HepG2 (cell line): Measurements from ENCODE around the gene RETREG2. TPM values are rescaled to one million over a fixed set of nuclear protein-coding genes. Genes with fewer than 3 reads are reported as not detected.

ENCODE experiments used
- ASH2L ChIP-seq: fragments of 300-600, 200-600 bp; sonication (generic); IDR thresholded peaks from 2 replicates; pipeline ENCODE4 v1.7.0; 2017; ENCODE audit warnings: low read depth, mild to moderate bottlenecking, moderate library complexity, mixed read lengths, low read length; ENCODE audit not compliant: insufficient read length
- JARID2 ChIP-seq: sonication (generic); formaldehyde crosslinking; IDR thresholded peaks from 2 replicates; pipeline ENCODE4 v1.8.1; 2023; ENCODE audit warnings: missing genetic modification reagents, inconsistent platforms; ENCODE audit not compliant: insufficient replicate concordance
- KAT2B ChIP-seq: fragments of 150-350 bp; IDR thresholded peaks from 2 replicates; pipeline ENCODE4 v1.6.1; 2014; ENCODE audit warnings: low read depth, low read length, borderline replicate concordance
- MTA3 ChIP-seq: sonication (generic); formaldehyde crosslinking; IDR thresholded peaks from 2 replicates; pipeline ENCODE4 v1.4.0; 2020; ENCODE audit warnings: missing genetic modification reagents
- NKX3-1 ChIP-seq: sonication (generic); formaldehyde crosslinking; IDR thresholded peaks from 2 replicates; pipeline ENCODE4 v1.5.0; 2020; ENCODE audit warnings: missing genetic modification reagents
- SAP130 ChIP-seq: IDR thresholded peaks from 2 replicates; pipeline ENCODE4 v1.6.1; 2016; ENCODE audit warnings: low read depth
- SP1 ChIP-seq, 2 experiments: fragments of 450-650 bp in 1 of 2; sonication (generic) in 1 of 2; formaldehyde crosslinking in 1 of 2; IDR thresholded peaks; 2 replicates each; pipeline versions ENCODE4 v1.4.0 to v1.6.1; 2016 to 2020; ENCODE audit warnings: missing genetic modification reagents in 1 of 2
- SP2 ChIP-seq: sonication (generic); formaldehyde crosslinking; IDR thresholded peaks from 2 replicates; pipeline ENCODE4 v1.5.1; 2020; ENCODE audit warnings: mild to moderate bottlenecking, missing genetic modification reagents
- TCF7 ChIP-seq: sonication (generic); IDR thresholded peaks from 2 replicates; pipeline ENCODE4 v1.6.1; 2016; ENCODE audit warnings: antibody characterized with exemption, low read depth
- TEAD3 ChIP-seq: optimal IDR thresholded peaks from 2 replicates; pipeline ENCODE3; 2016; ENCODE audit warnings: borderline replicate concordance
- ZNF296 ChIP-seq: sonication (generic); formaldehyde crosslinking; conservative IDR thresholded peaks from 2 replicates; pipeline ENCODE4 v1.5.0; 2020; ENCODE audit warnings: mild to moderate bottlenecking, missing genetic modification reagents
- ZNF431 ChIP-seq: sonication (generic); formaldehyde crosslinking; IDR thresholded peaks from 2 replicates; pipeline ENCODE4 v1.9.0; 2022; ENCODE audit warnings: missing genetic modification reagents, low read depth, mild to moderate bottlenecking, borderline replicate concordance
- ZNF709 ChIP-seq: sonication (generic); formaldehyde crosslinking; IDR thresholded peaks from 2 replicates; pipeline ENCODE4 v1.5.0; 2020; ENCODE audit warnings: mild to moderate bottlenecking, missing genetic modification reagents
- ZNF816 ChIP-seq: sonication (generic); formaldehyde crosslinking; IDR thresholded peaks from 2 replicates; pipeline ENCODE4 v1.8.0; 2022; ENCODE audit warnings: missing genetic modification reagents, mild to moderate bottlenecking, borderline replicate concordance
- polyA plus RNA-seq, 8 experiments: library from polyadenylated mRNA; depleted of rRNA in 3 of 8; stranded (reverse) in 7 of 8; unstranded in 1 of 8; fragments of >200 nt; fragmentation: Illumina TruSeq in 4 of 8; extraction: Trizol in 4 of 8; gene quantifications; 2 replicates each; pipeline versions ENCODE4 v1.2.1 to v1.2.3, GENCODE V29; 2011 to 2016; ENCODE audit warnings: low read depth in 4 of 8, missing spikeins in 1 of 8, mixed read lengths in 1 of 8; ENCODE audit not compliant: insufficient read depth in 1 of 8
- total RNA-seq, 5 experiments: library from RNA; depleted of rRNA; stranded (reverse); fragments of >200 nt; fragmentation: Illumina TruSeq; extraction: Trizol; gene quantifications; 2 replicates each; pipeline ENCODE4 v1.2.3, GENCODE V29; 2016; ENCODE audit warnings: low read depth in 1 of 5
- TF ChIP-seq, protein P1 (sequence below): sonication (generic); formaldehyde crosslinking; IDR thresholded peaks from 2 replicates; pipeline ENCODE4 v1.4.0; 2020; ENCODE audit warnings: missing genetic modification reagents
- TF ChIP-seq, protein P2 (sequence below): sonication (generic); formaldehyde crosslinking; IDR thresholded peaks from 2 replicates; pipeline ENCODE4 v1.8.0; 2022; ENCODE audit warnings: missing genetic modification reagents, mild to moderate bottlenecking, moderate library complexity, borderline replicate concordance
- TF ChIP-seq, protein P3 (sequence below): sonication (generic); formaldehyde crosslinking; IDR thresholded peaks from 2 replicates; pipeline ENCODE4 v1.5.0; 2020; ENCODE audit warnings: missing genetic modification reagents, mild to moderate bottlenecking, borderline replicate concordance
- TF ChIP-seq, protein P4 (sequence below): sonication (generic); formaldehyde crosslinking; IDR thresholded peaks from 2 replicates; pipeline ENCODE4 v1.8.0; 2022; ENCODE audit warnings: low read depth, missing genetic modification reagents
- TF ChIP-seq, protein P5 (sequence below): IDR thresholded peaks from 2 replicates; pipeline ENCODE4 v1.6.1; 2016; ENCODE audit warnings: low read depth, missing genetic modification reagents, missing compliant biosample characterization

The RETREG2 gene
- total and polyA plus RNA-seq, 2 of the 13 experiments (the other 11 are each of a cell fraction or from before 2014, with no cell fraction given): 86.0 to 134 TPM

DNA sequence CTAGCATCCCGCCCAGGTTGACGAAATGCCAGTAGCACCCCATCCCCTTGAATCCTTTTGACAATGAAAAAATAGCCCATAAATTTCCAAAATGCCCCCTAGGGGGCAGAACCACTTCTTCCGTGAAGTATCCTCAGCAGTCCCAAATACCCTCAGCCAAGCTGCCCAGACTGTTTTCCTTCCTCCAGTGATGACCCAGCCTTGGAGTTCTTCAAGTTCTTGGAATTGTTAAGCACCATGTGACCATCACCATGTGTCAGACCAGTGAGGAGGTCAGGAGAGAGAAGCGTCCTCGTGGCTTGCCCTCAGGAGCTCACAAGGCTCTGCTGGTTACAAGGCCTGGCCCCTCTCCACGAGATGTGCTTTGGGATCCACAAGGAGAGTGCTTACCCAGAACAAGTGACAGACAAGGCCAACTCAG is 6.8 kb upstream of the RETREG2 start (continued):
- no peak for TF ChIP-seq SP1 (IDR thresholded peaks at IDR 0.05)
- TF ChIP-seq SP1 (CRISPR knock-in tag; IDR thresholded peaks at IDR 0.05): no peak
- TF ChIP-seq, protein P1, sequence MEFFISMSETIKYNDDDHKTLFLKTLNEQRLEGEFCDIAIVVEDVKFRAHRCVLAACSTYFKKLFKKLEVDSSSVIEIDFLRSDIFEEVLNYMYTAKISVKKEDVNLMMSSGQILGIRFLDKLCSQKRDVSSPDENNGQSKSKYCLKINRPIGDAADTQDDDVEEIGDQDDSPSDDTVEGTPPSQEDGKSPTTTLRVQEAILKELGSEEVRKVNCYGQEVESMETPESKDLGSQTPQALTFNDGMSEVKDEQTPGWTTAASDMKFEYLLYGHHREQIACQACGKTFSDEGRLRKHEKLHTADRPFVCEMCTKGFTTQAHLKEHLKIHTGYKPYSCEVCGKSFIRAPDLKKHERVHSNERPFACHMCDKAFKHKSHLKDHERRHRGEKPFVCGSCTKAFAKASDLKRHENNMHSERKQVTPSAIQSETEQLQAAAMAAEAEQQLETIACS (CRISPR knock-in tag): no peak
- TF ChIP-seq, protein P2, sequence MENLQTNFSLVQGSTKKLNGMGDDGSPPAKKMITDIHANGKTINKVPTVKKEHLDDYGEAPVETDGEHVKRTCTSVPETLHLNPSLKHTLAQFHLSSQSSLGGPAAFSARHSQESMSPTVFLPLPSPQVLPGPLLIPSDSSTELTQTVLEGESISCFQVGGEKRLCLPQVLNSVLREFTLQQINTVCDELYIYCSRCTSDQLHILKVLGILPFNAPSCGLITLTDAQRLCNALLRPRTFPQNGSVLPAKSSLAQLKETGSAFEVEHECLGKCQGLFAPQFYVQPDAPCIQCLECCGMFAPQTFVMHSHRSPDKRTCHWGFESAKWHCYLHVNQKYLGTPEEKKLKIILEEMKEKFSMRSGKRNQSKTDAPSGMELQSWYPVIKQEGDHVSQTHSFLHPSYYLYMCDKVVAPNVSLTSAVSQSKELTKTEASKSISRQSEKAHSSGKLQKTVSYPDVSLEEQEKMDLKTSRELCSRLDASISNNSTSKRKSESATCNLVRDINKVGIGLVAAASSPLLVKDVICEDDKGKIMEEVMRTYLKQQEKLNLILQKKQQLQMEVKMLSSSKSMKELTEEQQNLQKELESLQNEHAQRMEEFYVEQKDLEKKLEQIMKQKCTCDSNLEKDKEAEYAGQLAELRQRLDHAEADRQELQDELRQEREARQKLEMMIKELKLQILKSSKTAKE (CRISPR knock-in tag): no peak
- peak; percentile 23 for TF ChIP-seq TEAD3 (CRISPR knock-in tag)
- no peak for TF ChIP-seq ZNF431 (CRISPR knock-in tag)
- no peak for TF ChIP-seq ZNF296
- TF ChIP-seq ZNF709 (CRISPR knock-in tag): no peak
- TF ChIP-seq ZNF816: no peak
- TF ChIP-seq, protein P3, sequence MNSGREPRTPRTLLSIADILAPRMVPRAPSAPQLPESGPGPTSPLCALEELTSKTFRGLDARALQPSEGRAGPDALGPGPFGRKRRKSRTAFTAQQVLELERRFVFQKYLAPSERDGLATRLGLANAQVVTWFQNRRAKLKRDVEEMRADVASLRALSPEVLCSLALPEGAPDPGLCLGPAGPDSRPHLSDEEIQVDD: 0 out of 2 replicates have a peak, but pooled peaks have one; percentile 8
- no peak; the same call in 1 of the 2 replicates for TF ChIP-seq SAP130 (CRISPR knock-in tag)
- TF ChIP-seq, protein P4, sequence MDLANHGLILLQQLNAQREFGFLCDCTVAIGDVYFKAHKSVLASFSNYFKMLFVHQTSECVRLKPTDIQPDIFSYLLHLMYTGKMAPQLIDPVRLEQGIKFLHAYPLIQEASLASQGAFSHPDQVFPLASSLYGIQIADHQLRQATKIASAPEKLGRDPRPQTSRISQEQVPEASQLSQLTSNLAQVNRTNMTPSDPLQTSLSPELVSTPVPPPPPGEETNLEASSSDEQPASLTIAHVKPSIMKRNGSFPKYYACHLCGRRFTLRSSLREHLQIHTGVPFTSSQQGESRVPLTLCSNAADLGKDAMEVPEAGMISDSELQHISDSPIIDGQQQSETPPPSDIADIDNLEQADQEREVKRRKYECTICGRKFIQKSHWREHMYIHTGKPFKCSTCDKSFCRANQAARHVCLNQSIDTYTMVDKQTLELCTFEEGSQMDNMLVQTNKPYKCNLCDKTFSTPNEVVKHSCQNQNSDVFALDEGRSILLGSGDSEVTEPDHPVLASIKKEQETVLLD (CRISPR knock-in tag): no peak
- TF ChIP-seq TCF7: no peak
- TF ChIP-seq MTA3 (CRISPR knock-in tag): no peak
- TF ChIP-seq, protein P5, sequence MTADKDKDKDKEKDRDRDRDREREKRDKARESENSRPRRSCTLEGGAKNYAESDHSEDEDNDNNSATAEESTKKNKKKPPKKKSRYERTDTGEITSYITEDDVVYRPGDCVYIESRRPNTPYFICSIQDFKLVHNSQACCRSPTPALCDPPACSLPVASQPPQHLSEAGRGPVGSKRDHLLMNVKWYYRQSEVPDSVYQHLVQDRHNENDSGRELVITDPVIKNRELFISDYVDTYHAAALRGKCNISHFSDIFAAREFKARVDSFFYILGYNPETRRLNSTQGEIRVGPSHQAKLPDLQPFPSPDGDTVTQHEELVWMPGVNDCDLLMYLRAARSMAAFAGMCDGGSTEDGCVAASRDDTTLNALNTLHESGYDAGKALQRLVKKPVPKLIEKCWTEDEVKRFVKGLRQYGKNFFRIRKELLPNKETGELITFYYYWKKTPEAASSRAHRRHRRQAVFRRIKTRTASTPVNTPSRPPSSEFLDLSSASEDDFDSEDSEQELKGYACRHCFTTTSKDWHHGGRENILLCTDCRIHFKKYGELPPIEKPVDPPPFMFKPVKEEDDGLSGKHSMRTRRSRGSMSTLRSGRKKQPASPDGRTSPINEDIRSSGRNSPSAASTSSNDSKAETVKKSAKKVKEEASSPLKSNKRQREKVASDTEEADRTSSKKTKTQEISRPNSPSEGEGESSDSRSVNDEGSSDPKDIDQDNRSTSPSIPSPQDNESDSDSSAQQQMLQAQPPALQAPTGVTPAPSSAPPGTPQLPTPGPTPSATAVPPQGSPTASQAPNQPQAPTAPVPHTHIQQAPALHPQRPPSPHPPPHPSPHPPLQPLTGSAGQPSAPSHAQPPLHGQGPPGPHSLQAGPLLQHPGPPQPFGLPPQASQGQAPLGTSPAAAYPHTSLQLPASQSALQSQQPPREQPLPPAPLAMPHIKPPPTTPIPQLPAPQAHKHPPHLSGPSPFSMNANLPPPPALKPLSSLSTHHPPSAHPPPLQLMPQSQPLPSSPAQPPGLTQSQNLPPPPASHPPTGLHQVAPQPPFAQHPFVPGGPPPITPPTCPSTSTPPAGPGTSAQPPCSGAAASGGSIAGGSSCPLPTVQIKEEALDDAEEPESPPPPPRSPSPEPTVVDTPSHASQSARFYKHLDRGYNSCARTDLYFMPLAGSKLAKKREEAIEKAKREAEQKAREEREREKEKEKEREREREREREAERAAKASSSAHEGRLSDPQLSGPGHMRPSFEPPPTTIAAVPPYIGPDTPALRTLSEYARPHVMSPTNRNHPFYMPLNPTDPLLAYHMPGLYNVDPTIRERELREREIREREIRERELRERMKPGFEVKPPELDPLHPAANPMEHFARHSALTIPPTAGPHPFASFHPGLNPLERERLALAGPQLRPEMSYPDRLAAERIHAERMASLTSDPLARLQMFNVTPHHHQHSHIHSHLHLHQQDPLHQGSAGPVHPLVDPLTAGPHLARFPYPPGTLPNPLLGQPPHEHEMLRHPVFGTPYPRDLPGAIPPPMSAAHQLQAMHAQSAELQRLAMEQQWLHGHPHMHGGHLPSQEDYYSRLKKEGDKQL (CRISPR knock-in tag): no peak
- no peak for TF ChIP-seq ASH2L
- TF ChIP-seq KAT2B: no peak
- TF ChIP-seq SP2 (CRISPR knock-in tag): no peak
- no peak for TF ChIP-seq JARID2 (CRISPR knock-in tag)
- no peak for TF ChIP-seq NKX3-1 (CRISPR knock-in tag)
